Tongue (tissue), 2 donors: Measurements from ENCODE around the gene MAB21L4. TPM values are rescaled to one million over a fixed set of nuclear protein-coding genes. Genes with fewer than 3 reads are reported as not detected.

Source experiments
- DNase-seq: peaks from one replicate; pipeline ENCODE4 v3.0.0-alpha.2; 2015
- total RNA-seq: library from RNA; depleted of rRNA; stranded (reverse); fragments of >200 nt; gene quantifications from one replicate; pipeline ENCODE4 v1.2.3, GENCODE V29; 2014

MAB21L4 gene
- total RNA-seq, 1 donor from 2014 or later, result 23.0 TPM

GRCh38 chr2:240925191-240925567 lies 29.2 kb upstream of the MAB21L4 start:
- DNase-seq, result no peak

- no peak for DNase-seq
Measured at GRCh38 chr2:240922982-240923537, 27.1 kb upstream of the MAB21L4 start.

- DNase-seq, result no peak
Measured at GRCh38 chr2:240922245-240922981, 26.5 kb upstream of the MAB21L4 start.

GRCh38 chr2:240921995-240922244 lies 26.0 kb upstream of the MAB21L4 start:
- DNase-seq, result no peak

- peak; percentile 50 for DNase-seq
Measured at GRCh38 chr2:240921311-240921994, 25.5 kb upstream of the MAB21L4 start.

- DNase-seq, result no peak
Measured at GRCh38 chr2:240920783-240921231, 24.9 kb upstream of the MAB21L4 start.

GRCh38 chr2:240919786-240920782 lies 24.1 kb upstream of the MAB21L4 start:
- DNase-seq, result no peak

GRCh38 chr2:240919161-240919781 lies 23.3 kb upstream of the MAB21L4 start:
- DNase-seq, result no peak

- DNase-seq, result no peak
Measured at GRCh38 chr2:240918258-240919091, 22.5 kb upstream of the MAB21L4 start.

GRCh38 chr2:240917684-240918257 lies 21.8 kb upstream of the MAB21L4 start:
- peak; percentile 64 for DNase-seq

- no peak for DNase-seq
Measured at GRCh38 chr2:240917009-240917683, 21.2 kb upstream of the MAB21L4 start.

- DNase-seq, result peak; percentile 75
Measured at GRCh38 chr2:240916571-240917008, 20.6 kb upstream of the MAB21L4 start.

GRCh38 chr2:240915526-240916341 lies 19.8 kb upstream of the MAB21L4 start:
- DNase-seq, result no peak

- no peak for DNase-seq
Measured at GRCh38 chr2:240914645-240915525, 18.9 kb upstream of the MAB21L4 start.

- DNase-seq, result peak; percentile 81
Measured at GRCh38 chr2:240913810-240914644, 18.1 kb upstream of the MAB21L4 start.

- DNase-seq, result no peak
Measured at GRCh38 chr2:240912878-240913809, 17.2 kb upstream of the MAB21L4 start.
